ENCODE data around the gene PACS1. TPM values are rescaled to one million over a fixed set of nuclear protein-coding genes. Genes with fewer than 3 reads are reported as not detected.

PACS1 gene
- polyA plus RNA-seq, 1 of the 3 experiments (the other 2 are of a cell fraction) = 37.3 TPM

- Histone ChIP-seq H3K4me2 (no peak overlapping the region), H4K20me1 (ENCODE audit: insufficient read depth) (peaks cover 25% of the 10 kb centered on the region), H3K36me3 (replicated peaks in 1 of 2; ENCODE audit: control insufficient read depth in 1 of 2, insufficient read depth in 2 of 2, low read length in 1 of 2) (peaks cover 55 to 58% of the 10 kb centered on the region in 2 experiments), H2AFZ (ENCODE audit: low read depth) (no peak overlapping the region), H3F3A (replicated peaks; ENCODE audit: insufficient read depth) (peaks cover 62% of the 10 kb centered on the region), H3K9ac (no peak overlapping the region), H3K27ac (ENCODE audit: low read depth in 2 of 2, low read length in 1 of 2) (peak overlapping the region; percentile 86 to 94), H3K9me2 (no peaks in the 10 kb centered on the region), H3K9me3 (no peaks in the 10 kb centered on the region), H3K79me2 (ENCODE audit: insufficient read depth) (peaks cover 60% of the 10 kb centered on the region), H3K4me1 (ENCODE audit: control insufficient read depth in 1 of 2, insufficient read depth in 2 of 2, low read depth in 1 of 2, low read length in 1 of 2) (peaks cover 20 to 30% of the 10 kb centered on the region in 2 experiments; a peak in 3 of 4 replicates), H3K27me3 (ENCODE audit: insufficient read depth) (no peaks in the 10 kb centered on the region), H3K4me3 (ENCODE audit: low read depth in 2 of 2, low read length in 1 of 2) (peak overlapping the region in 1 of 2 experiments; percentile 19; a peak in 1 of 4 replicates)
- WGBS (ENCODE audit: low lambda C conversion rate) = 58% methylated on average over 15 of the region's 17 CpGs
- peak; percentile 86 for DNase-seq
- ChIA-PET POLR2A (no interaction called here), CTCF (interaction anchor here (0.7 to 8.2 kb wide), 39 partner anchors 8 to 1325 kb away, joined by 3 to 101 read pairs (median 5); partner anchors contain the start of genes CCDC85B, CST6, GAL3ST3 and KAT5)
- no peak for TF ChIP-seq NFIC (IDR thresholded peaks at IDR 0.05; ENCODE audit: borderline replicate concordance)
- TF ChIP-seq FOXJ3 (CRISPR knock-in tag; IDR thresholded peaks at IDR 0.05) = no peak
- TF ChIP-seq TCF12 (IDR thresholded peaks at IDR 0.05) = no peak
- TF ChIP-seq, protein P1, sequence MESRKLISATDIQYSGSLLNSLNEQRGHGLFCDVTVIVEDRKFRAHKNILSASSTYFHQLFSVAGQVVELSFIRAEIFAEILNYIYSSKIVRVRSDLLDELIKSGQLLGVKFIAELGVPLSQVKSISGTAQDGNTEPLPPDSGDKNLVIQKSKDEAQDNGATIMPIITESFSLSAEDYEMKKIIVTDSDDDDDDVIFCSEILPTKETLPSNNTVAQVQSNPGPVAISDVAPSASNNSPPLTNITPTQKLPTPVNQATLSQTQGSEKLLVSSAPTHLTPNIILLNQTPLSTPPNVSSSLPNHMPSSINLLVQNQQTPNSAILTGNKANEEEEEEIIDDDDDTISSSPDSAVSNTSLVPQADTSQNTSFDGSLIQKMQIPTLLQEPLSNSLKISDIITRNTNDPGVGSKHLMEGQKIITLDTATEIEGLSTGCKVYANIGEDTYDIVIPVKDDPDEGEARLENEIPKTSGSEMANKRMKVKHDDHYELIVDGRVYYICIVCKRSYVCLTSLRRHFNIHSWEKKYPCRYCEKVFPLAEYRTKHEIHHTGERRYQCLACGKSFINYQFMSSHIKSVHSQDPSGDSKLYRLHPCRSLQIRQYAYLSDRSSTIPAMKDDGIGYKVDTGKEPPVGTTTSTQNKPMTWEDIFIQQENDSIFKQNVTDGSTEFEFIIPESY (IDR thresholded peaks at IDR 0.05; ENCODE audit: borderline replicate concordance, low read depth) = no peak
- TF ChIP-seq SIN3A (IDR thresholded peaks at IDR 0.05; ENCODE audit: borderline replicate concordance, low read depth, low read length) = no peak
- TF ChIP-seq ELF1 (IDR thresholded peaks at IDR 0.05) = no peak
- TF ChIP-seq NRF1 (IDR thresholded peaks at IDR 0.05; ENCODE audit: low read depth, low read length) = no peak
- TF ChIP-seq JUND (IDR thresholded peaks at IDR 0.05) = no peak
- TF ChIP-seq GABPA (IDR thresholded peaks at IDR 0.05; ENCODE audit: low read depth) = no peak
- TF ChIP-seq YY1 (IDR thresholded peaks at IDR 0.05; ENCODE audit: low read depth) = no peak
- no peak for TF ChIP-seq FOSL2 (IDR thresholded peaks at IDR 0.05; ENCODE audit: borderline replicate concordance, low read depth)
- TF ChIP-seq RFX5 (IDR thresholded peaks at IDR 0.05; ENCODE audit: low read length) = no peak
- no peak for TF ChIP-seq FOXM1 (IDR thresholded peaks at IDR 0.05; ENCODE audit: low read depth)
- TF ChIP-seq, protein P2, sequence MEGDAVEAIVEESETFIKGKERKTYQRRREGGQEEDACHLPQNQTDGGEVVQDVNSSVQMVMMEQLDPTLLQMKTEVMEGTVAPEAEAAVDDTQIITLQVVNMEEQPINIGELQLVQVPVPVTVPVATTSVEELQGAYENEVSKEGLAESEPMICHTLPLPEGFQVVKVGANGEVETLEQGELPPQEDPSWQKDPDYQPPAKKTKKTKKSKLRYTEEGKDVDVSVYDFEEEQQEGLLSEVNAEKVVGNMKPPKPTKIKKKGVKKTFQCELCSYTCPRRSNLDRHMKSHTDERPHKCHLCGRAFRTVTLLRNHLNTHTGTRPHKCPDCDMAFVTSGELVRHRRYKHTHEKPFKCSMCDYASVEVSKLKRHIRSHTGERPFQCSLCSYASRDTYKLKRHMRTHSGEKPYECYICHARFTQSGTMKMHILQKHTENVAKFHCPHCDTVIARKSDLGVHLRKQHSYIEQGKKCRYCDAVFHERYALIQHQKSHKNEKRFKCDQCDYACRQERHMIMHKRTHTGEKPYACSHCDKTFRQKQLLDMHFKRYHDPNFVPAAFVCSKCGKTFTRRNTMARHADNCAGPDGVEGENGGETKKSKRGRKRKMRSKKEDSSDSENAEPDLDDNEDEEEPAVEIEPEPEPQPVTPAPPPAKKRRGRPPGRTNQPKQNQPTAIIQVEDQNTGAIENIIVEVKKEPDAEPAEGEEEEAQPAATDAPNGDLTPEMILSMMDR (IDR thresholded peaks at IDR 0.05) = peak; percentile 92
- no peak for TF ChIP-seq RCOR1 (IDR thresholded peaks at IDR 0.05; ENCODE audit: low read length)
- TF ChIP-seq RAD21 (IDR thresholded peaks at IDR 0.05; ENCODE audit: low read length) = peak; percentile 76
- TF ChIP-seq POLR2AphosphoS5 (IDR thresholded peaks at IDR 0.05; ENCODE audit: low read depth, low read length) = no peak
- TF ChIP-seq, protein P3, sequence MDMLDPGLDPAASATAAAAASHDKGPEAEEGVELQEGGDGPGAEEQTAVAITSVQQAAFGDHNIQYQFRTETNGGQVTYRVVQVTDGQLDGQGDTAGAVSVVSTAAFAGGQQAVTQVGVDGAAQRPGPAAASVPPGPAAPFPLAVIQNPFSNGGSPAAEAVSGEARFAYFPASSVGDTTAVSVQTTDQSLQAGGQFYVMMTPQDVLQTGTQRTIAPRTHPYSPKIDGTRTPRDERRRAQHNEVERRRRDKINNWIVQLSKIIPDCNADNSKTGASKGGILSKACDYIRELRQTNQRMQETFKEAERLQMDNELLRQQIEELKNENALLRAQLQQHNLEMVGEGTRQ (IDR thresholded peaks at IDR 0.05; ENCODE audit: borderline replicate concordance, low read depth, low read length) = no peak
- TF ChIP-seq REST (IDR thresholded peaks at IDR 0.05; ENCODE audit: low read depth, low read length) = no peak
- no peak for TF ChIP-seq RXRA (IDR thresholded peaks at IDR 0.05; ENCODE audit: borderline replicate concordance, low read depth)
- no peak for TF ChIP-seq TAF1 (IDR thresholded peaks at IDR 0.05; ENCODE audit: borderline replicate concordance, low read depth, low read length)
- TF ChIP-seq EZH2phosphoT487 (IDR thresholded peaks at IDR 0.05; ENCODE audit: borderline replicate concordance, low read depth) = no peak
- no peak for TF ChIP-seq GATA2 (CRISPR knock-in tag; IDR thresholded peaks at IDR 0.05)
- TF ChIP-seq, protein P4, sequence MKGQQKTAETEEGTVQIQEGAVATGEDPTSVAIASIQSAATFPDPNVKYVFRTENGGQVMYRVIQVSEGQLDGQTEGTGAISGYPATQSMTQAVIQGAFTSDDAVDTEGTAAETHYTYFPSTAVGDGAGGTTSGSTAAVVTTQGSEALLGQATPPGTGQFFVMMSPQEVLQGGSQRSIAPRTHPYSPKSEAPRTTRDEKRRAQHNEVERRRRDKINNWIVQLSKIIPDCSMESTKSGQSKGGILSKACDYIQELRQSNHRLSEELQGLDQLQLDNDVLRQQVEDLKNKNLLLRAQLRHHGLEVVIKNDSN (IDR thresholded peaks at IDR 0.05; ENCODE audit: borderline replicate concordance, low read depth) = no peak
Measured at GRCh38 chr11:66068154-66068821, 1.8 kb upstream of the PACS1 start.

All from SK-N-SH (cell line).